Stimulated activated CD8-positive, alpha-beta memory T cell treated with anti-CD3 and anti-CD28 coated beads, Interleukin-12 subunit alpha, Interleukin-12 subunit beta, amount 100 ng/mL, for 24 hours (primary cell): ENCODE data around the gene ACMSD.
"Not testable (repeated sequence)": the region's sequence is repeated elsewhere in the genome, so short reads cannot be mapped to it uniquely, and the experiment has no call there.

ENCODE experiments used
- DNase-seq: peaks from one replicate; pipeline ENCODE4 v3.0.0-alpha.2; 2020; ENCODE audit errors: extremely low read depth

The ACMSD gene

GRCh38 chr2:134907441-134908116, 69.2 kb downstream of the ACMSD start:
- DNase-seq: not testable (repeated sequence)

GRCh38 chr2:134910763-134911399, 72.5 kb downstream of the ACMSD start:
- no peak for DNase-seq

DNA sequence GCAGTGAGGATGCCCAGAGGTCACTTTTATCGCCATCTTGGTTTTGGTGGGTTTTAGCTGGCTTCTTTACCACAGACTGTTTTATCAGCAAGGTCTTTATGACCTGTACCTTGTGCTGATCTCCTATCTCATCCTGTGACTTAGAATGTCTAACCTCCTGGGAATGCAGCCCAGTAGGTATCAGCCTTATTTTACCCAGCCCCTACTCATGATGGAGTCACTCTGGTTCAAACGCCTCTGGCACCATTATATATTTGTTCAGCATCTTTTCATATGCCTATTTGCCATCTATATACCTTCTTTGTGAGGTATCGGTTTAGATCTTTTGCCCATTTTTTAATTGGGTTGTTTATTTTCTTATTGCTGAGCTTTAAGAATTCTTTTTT, 73.0 kb downstream of the ACMSD start:
- DNase-seq: no peak

- DNase-seq: no peak
Observed at GRCh38 chr2:134912361-134912760, 73.9 kb downstream of the ACMSD start.

GRCh38 chr2:134917360-134917865, 79.0 kb downstream of the ACMSD start:
- no peak for DNase-seq

GRCh38 chr2:134917888-134918525, 79.6 kb downstream of the ACMSD start:
- DNase-seq: no peak

GRCh38 chr2:134918526-134919340, 80.3 kb downstream of the ACMSD start, which contains the start of gene CCNT2:
Gene CCNT2 (plus strand): TSS chr2:134918822. CDS start chr2:134918855, 33 bp downstream.
- peak; percentile 100 for DNase-seq

- no peak for DNase-seq
Observed at GRCh38 chr2:134919341-134920210, 81.2 kb downstream of the ACMSD start.

DNA sequence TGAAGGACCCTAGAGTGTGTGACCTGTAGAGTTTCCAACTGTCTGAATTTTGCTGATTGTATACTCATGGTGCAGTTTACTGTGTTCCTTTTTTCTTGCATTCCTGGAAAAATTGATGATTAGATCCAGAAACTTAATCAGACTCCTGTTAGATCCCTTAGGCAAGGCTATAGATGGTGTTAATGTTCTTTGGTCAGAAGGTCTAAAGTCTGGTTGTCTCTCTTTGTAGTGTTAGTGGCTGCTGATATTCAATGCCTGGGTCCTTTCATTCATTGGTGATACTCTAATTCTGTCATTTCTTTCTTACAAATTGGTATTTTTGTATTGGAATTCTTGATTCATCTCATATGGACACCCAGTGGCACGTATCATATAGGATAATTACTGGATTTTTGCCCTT, 86.5 kb downstream of the ACMSD start:
- no peak for DNase-seq

DNA sequence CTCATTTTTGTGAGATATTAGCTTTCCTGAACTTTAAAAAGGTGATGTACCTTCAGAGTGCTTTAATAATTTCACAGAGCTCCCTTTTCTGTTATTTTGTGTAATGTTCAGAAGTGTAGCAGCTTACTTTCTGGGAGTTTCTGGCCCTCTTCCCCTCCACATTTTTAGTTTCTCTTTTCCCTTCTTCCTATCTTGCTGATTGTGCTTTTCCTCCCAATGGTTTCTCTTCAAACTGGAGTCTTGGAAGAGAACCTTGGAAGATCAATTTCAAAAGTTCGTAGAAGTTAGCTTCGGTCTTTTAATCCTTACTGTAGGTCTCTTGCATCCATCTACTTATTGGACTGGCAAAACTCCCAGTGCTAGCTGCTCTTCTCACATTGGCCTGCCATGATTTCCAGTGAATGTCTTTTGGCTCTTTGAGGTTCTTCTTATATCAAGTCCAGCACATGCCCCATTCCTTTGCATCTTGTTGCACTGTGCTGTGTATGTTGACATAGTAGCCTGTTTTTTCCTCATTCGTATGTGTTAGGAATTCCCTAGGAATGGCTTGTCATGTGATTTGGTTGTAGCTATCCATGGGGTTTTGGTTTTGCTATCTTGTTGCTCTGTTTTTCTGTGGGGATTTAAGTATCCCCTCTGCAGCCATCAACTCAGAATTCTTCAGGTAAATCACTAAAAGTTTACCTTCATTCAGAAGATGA, 88.0 kb downstream of the ACMSD start:
- no peak for DNase-seq

DNA sequence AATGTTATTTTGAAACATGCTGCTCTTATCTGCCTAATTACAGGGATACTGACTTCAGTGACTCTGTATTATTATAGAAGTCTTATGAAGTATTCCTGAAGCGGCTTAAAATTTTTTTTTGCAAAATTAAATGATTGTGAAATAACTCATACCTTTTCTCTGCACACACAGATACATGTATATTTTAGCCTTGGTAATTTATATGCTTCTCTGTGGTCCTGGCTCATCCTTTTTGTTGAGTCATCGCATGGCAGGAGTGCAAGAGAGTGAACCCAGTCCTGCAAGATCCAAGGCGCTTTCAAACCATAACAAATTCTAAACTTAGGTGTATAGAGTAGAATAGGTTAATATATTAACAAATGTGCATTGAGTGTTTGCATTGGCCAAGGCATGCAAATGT, 88.8 kb downstream of the ACMSD start:
- no peak for DNase-seq

DNA sequence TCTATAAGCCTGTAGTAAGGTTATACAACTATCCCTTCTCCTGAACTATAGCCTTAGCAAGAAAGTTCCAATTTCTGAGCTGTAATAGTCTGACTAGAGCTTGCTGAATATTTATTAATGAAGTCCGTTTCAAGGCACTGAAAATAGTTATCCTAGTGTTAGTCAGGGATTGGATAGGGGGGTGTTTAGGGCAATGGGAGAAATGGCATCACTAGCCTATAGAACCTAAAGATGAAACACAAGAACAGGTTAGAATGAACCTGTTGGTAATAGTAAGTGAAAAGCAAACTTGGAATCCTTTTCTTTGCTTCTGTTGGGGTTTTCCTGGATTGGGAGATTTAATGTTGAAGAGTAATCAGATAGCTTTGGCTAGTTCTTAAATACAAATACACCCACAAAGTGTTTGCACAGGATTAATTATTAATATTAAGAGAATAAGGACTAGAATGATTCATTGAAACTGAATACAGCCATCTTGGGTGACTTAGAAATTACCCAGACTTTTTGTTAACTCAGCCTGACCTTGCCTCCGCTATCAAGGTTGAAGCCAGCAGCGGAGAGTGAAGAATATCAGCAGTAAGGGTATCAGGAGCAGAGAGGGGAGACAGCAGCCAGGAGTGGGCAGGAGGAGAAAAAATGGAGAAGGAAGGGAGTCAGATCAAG, 94.6 kb downstream of the ACMSD start:
- no peak for DNase-seq

GRCh38 chr2:134933732-134934131, 95.3 kb downstream of the ACMSD start:
- no peak for DNase-seq

DNA sequence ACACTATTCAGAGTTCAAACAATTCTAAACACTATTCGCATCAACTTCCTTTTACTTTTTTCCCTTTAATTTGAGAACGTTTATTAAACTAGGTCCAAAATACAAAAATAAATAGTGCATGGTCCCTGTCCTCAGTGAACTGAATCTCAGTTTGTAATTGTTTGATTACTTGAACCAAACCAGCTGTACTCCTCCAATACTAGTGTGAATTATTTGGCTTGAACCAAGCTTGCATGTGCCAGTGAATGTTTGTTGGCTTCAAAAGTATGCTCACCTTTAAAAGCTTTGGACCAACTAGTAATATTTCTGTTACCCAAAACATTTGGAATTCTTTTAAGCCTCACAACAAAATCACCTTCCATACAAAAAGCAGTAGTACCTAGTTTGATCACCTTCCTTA, 95.7 kb downstream of the ACMSD start:
- DNase-seq: no peak

DNA sequence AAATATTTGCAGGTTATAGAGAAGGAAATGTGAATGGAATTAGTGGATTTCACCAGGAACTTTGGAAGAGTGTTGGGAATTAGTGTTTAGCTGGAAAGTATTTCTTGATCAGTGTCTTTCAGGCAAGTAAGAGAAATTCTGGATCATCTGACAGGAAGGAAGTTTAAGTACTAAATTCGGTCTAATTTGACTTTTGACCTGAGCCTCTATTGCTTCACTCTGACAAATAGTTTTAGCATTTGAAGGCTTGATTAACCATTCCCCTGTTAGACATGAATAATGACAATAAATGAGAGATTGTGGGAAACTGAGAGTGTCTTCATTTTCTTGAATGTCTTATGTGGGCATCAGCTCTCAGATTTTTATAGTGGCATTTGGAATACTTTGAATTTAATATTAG, 96.2 kb downstream of the ACMSD start:
- no peak for DNase-seq

- no peak for DNase-seq
Observed at GRCh38 chr2:134936691-134937090, 98.3 kb downstream of the ACMSD start.

DNA sequence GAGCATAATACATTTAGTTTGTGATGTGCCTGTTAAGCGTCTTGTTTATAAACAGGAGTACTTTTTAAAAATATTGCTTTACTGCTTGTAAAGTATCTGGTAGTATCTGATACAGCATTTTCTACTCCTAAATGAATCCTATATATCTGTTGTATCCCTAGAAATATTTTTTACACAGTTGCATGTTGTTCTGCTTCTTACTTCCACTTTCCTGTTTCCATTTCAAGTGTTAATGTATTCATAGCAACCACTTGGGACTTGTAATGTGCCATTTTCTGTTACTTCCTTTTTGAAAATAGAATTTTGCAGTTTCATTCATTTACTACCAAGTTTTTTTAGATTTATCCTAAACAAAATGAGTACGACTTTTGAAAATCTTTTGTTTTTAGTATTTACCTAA, 105.1 kb downstream of the ACMSD start:
- DNase-seq: no peak

- DNase-seq: no peak
Observed at GRCh38 chr2:134944975-134945374, 106.6 kb downstream of the ACMSD start.

DNA sequence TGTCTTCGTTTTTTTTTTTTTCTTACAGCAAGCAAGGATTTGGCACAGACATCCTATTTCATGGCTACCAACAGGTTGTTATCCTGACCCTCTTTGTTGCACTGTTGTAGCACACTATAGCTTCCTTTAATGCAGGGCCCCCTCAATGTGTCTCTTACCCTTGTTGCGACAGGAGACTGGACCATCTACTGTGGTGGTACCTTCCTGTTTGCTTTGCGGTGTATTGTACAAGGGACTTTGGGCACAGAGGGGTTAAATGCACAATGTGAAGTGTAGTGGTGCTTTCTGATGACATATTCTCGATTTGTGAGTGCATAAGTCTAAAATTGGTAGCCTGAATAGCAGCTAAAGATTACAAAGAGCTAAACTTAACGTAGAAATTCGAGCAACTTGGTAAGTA, 107.7 kb downstream of the ACMSD start:
- DNase-seq: no peak
